GM12878 (cell line): ENCODE results near the gene SLAMF9.

Experiments used
- EGR1 ChIP-seq, 2 experiments: IDR thresholded peaks; 1 replicate in 1 of 2; 2 replicates in 1 of 2; pipeline ENCODE4 v1.6.1; 2011 to 2012; ENCODE audit warnings: low read depth in 2 of 2, low read length in 2 of 2, borderline replicate concordance in 1 of 2, mild to moderate bottlenecking in 1 of 2, moderate library complexity in 1 of 2
- EZH2 ChIP-seq: IDR thresholded peaks from 2 replicates; pipeline ENCODE4 v1.6.1; 2012; ENCODE audit warnings: low read depth, mild to moderate bottlenecking, control low read depth, inconsistent platforms, low read length, borderline replicate concordance; ENCODE audit not compliant: control insufficient read depth
- NR2C2 ChIP-seq: IDR thresholded peaks from 2 replicates; pipeline ENCODE4 v1.6.1; 2011; ENCODE audit warnings: borderline replicate concordance, low read depth; ENCODE audit not compliant: control insufficient read depth, insufficient read length
- POLR2A ChIP-seq: IDR thresholded peaks from 2 replicates; pipeline ENCODE4 v1.6.1; 2011; ENCODE audit warnings: low read depth, mild to moderate bottlenecking, low read length
- POLR2AphosphoS5 ChIP-seq: IDR thresholded peaks from 2 replicates; pipeline ENCODE4 v1.6.1; 2011; ENCODE audit warnings: mild to moderate bottlenecking, low read length, inconsistent platforms
- SIN3A ChIP-seq: IDR thresholded peaks from 2 replicates; pipeline ENCODE4 v1.6.1; 2012; ENCODE audit warnings: low read depth, low read length, improper control_type of control experiment
- SIX5 ChIP-seq: IDR thresholded peaks from 2 replicates; pipeline ENCODE4 v1.6.1; 2011; ENCODE audit warnings: mild to moderate bottlenecking, low read depth, low read length, moderate library complexity; ENCODE audit not compliant: severe bottlenecking
- TF ChIP-seq, protein P1 (sequence below): fragments of 450-650 bp; formaldehyde crosslinking; IDR thresholded peaks from 2 replicates; pipeline ENCODE4 v1.4.0; 2022; ENCODE audit warnings: mild to moderate bottlenecking, moderate library complexity
- TF ChIP-seq, protein P2 (sequence below), 3 experiments: IDR thresholded peaks in 2 of 3; conservative IDR thresholded peaks in 1 of 3; 2 replicates each; pipeline ENCODE4 v1.5.1; 2011; ENCODE audit warnings: low read depth in 3 of 3, low read length in 3 of 3, mild to moderate bottlenecking in 3 of 3, control low read depth in 2 of 3, moderate library complexity in 2 of 3, inconsistent platforms in 1 of 3, mixed read lengths in 1 of 3; ENCODE audit not compliant: control insufficient read depth in 2 of 3, insufficient read depth in 1 of 3; ENCODE audit errors: extremely low read depth in 1 of 3
- TF ChIP-seq, protein P3 (sequence below): fragments of 450-650 bp; IDR thresholded peaks from 2 replicates; pipeline ENCODE4 v1.6.1; 2018; ENCODE audit warnings: mild to moderate bottlenecking, low read depth, moderate library complexity; ENCODE audit not compliant: partially characterized antibody

DNA sequence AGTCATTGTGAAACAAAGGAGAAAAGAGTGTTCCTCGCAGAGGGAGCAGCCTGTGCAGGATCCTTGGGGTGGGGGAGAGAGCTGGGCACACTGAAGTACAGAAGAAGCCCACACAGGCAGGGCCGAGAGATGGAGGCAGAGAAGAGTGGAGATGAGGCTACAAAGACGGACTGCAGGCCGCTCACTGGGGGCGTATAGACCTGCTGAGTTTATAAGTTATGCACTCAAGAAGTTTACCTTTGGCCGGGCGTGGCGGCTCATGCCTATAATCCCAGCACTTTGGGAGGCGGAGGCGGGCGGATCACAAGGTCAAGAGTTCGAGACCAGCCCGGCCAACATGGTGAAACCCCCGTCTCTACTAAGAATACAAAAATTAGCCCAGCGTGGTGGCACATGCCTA, 7.6 kb upstream of the SLAMF9 start:
- TF ChIP-seq POLR2A, result no peak
- no peak for TF ChIP-seq EZH2
- TF ChIP-seq EGR1 (IDR thresholded peaks at IDR 0.05; ENCODE audit: borderline replicate concordance in 1 of 2, low read depth in 2 of 2, low read length in 2 of 2), result no peak
- TF ChIP-seq NR2C2, result no peak
- TF ChIP-seq SIX5, result no peak
- TF ChIP-seq, protein P1, sequence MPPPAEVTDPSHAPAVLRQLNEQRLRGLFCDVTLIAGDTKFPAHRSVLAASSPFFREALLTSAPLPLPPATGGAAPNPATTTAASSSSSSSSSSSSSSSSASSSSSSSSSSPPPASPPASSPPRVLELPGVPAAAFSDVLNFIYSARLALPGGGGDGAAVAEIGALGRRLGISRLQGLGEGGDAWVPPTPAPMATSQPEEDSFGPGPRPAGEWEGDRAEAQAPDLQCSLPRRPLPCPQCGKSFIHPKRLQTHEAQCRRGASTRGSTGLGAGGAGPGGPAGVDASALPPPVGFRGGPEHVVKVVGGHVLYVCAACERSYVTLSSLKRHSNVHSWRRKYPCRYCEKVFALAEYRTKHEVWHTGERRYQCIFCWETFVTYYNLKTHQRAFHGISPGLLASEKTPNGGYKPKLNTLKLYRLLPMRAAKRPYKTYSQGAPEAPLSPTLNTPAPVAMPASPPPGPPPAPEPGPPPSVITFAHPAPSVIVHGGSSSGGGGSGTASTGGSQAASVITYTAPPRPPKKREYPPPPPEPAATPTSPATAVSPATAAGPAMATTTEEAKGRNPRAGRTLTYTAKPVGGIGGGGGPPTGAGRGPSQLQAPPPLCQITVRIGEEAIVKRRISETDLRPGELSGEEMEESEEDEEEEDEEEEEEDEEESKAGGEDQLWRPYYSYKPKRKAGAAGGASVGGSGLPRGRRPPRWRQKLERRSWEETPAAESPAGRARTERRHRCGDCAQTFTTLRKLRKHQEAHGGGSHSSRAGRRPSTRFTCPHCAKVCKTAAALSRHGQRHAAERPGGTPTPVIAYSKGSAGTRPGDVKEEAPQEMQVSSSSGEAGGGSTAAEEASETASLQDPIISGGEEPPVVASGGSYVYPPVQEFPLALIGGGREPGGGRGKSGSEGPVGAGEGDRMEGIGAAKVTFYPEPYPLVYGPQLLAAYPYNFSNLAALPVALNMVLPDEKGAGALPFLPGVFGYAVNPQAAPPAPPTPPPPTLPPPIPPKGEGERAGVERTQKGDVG, result no peak
- TF ChIP-seq, protein P2, sequence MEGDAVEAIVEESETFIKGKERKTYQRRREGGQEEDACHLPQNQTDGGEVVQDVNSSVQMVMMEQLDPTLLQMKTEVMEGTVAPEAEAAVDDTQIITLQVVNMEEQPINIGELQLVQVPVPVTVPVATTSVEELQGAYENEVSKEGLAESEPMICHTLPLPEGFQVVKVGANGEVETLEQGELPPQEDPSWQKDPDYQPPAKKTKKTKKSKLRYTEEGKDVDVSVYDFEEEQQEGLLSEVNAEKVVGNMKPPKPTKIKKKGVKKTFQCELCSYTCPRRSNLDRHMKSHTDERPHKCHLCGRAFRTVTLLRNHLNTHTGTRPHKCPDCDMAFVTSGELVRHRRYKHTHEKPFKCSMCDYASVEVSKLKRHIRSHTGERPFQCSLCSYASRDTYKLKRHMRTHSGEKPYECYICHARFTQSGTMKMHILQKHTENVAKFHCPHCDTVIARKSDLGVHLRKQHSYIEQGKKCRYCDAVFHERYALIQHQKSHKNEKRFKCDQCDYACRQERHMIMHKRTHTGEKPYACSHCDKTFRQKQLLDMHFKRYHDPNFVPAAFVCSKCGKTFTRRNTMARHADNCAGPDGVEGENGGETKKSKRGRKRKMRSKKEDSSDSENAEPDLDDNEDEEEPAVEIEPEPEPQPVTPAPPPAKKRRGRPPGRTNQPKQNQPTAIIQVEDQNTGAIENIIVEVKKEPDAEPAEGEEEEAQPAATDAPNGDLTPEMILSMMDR (IDR thresholded peaks at IDR 0.05 in 2 of 3, conservative IDR thresholded peaks at IDR 0.05 in 1 of 3; ENCODE audit: control insufficient read depth in 2 of 3, extremely low read depth in 1 of 3, insufficient read depth in 1 of 3, low read depth in 3 of 3, low read length in 3 of 3), result no peak
- TF ChIP-seq, protein P3, sequence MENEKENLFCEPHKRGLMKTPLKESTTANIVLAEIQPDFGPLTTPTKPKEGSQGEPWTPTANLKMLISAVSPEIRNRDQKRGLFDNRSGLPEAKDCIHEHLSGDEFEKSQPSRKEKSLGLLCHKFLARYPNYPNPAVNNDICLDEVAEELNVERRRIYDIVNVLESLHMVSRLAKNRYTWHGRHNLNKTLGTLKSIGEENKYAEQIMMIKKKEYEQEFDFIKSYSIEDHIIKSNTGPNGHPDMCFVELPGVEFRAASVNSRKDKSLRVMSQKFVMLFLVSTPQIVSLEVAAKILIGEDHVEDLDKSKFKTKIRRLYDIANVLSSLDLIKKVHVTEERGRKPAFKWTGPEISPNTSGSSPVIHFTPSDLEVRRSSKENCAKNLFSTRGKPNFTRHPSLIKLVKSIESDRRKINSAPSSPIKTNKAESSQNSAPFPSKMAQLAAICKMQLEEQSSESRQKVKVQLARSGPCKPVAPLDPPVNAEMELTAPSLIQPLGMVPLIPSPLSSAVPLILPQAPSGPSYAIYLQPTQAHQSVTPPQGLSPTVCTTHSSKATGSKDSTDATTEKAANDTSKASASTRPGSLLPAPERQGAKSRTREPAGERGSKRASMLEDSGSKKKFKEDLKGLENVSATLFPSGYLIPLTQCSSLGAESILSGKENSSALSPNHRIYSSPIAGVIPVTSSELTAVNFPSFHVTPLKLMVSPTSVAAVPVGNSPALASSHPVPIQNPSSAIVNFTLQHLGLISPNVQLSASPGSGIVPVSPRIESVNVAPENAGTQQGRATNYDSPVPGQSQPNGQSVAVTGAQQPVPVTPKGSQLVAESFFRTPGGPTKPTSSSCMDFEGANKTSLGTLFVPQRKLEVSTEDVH, result no peak
- TF ChIP-seq SIN3A, result no peak
- no peak for TF ChIP-seq POLR2AphosphoS5
